K562 (cell line): ENCODE data around the gene CFAP251. TPM values are rescaled to one million over a fixed set of nuclear protein-coding genes. Genes with fewer than 3 reads are reported as not detected.

Source experiments
- ARHGAP35 ChIP-seq: fragments of 450-650 bp; IDR thresholded peaks from 2 replicates; pipeline ENCODE4 v1.6.1; 2018; ENCODE audit not compliant: partially characterized antibody
- ARID4B ChIP-seq: sonication (generic); formaldehyde crosslinking; IDR thresholded peaks from 2 replicates; pipeline ENCODE4 v1.8.0; 2022; ENCODE audit warnings: mild to moderate bottlenecking, missing genetic modification reagents
- CXXC5 ChIP-seq: fragments of 250-450 bp; sonication (Bioruptor Pico); IDR thresholded peaks from 2 replicates; pipeline ENCODE4 v1.8.0; 2022; ENCODE audit warnings: inconsistent platforms, mild to moderate bottlenecking, moderate library complexity
- MTF1 ChIP-seq: fragments of 250-450 bp; sonication (Bioruptor Pico); IDR thresholded peaks from 2 replicates; pipeline ENCODE4 v1.9.0; 2021; ENCODE audit warnings: moderate library complexity, mild to moderate bottlenecking, inconsistent platforms, borderline replicate concordance
- PHB ChIP-seq: fragments of 250-450 bp; sonication (Bioruptor Pico); IDR thresholded peaks from 2 replicates; pipeline ENCODE4 v1.5.0; 2021
- POLR2G ChIP-seq: fragments of 200-400 bp; formaldehyde crosslinking; IDR thresholded peaks from 2 replicates; pipeline ENCODE4 v1.6.1; 2017; ENCODE audit warnings: low read depth, mild to moderate bottlenecking, antibody characterized with exemption, low read length, moderate library complexity
- SNIP1 ChIP-seq: fragments of 450-650 bp; IDR thresholded peaks from 2 replicates; pipeline ENCODE4 v1.7.1; 2017; ENCODE audit warnings: low read depth, mild to moderate bottlenecking
- TCF15 ChIP-seq: fragments of 250-450 bp; sonication (Bioruptor Pico); IDR thresholded peaks from 2 replicates; pipeline ENCODE4 v1.8.0; 2022; ENCODE audit warnings: moderate library complexity, mild to moderate bottlenecking, inconsistent platforms
- TCF7L2 ChIP-seq: fragments of 150-350 bp; IDR thresholded peaks from 2 replicates; pipeline ENCODE4 v1.6.1; 2016; ENCODE audit warnings: low read depth, mild to moderate bottlenecking, low read length, moderate library complexity
- YY1 ChIP-seq, 3 experiments: IDR thresholded peaks; 2 replicates each; pipeline ENCODE4 v1.6.1; 2011; ENCODE audit warnings: low read length in 2 of 3, mild to moderate bottlenecking in 2 of 3, moderate library complexity in 2 of 3, borderline replicate concordance in 1 of 3, control low read depth in 1 of 3, low read depth in 1 of 3; ENCODE audit not compliant: insufficient read depth in 3 of 3, insufficient replicate concordance in 2 of 3, control insufficient read depth in 1 of 3, insufficient read length in 1 of 3; ENCODE audit errors: extremely low read depth in 1 of 3
- ZNF124 ChIP-seq: sonication (generic); formaldehyde crosslinking; IDR thresholded peaks from 2 replicates; pipeline ENCODE4 v1.8.1; 2022; ENCODE audit warnings: missing genetic modification reagents
- polyA plus RNA-seq, 8 experiments: library from polyadenylated mRNA; depleted of rRNA in 4 of 8; stranded (reverse) in 5 of 8; unstranded in 3 of 8; fragments of >200 nt; fragmentation: Nextera tagmentation in 2 of 8; fragmentation: Illumina TruSeq in 1 of 8; extraction: Ambion mirVana in 2 of 8; extraction: Trizol in 1 of 8; gene quantifications; 2 replicates each; pipeline versions ENCODE4 v1.2.1 to v1.2.3, GENCODE V29; 2011 to 2014; ENCODE audit warnings: inconsistent platforms in 1 of 8, missing spikeins in 1 of 8
- total RNA-seq, 7 experiments: library from RNA; depleted of rRNA in 6 of 7; stranded (reverse); fragments of >200 nt in 6 of 7; fragmentation: Illumina TruSeq in 2 of 7; extraction: Trizol in 2 of 7; gene quantifications; 2 replicates each; pipeline versions ENCODE4 v1.2.1 to v1.2.3, GENCODE V29; 2011 to 2021; ENCODE audit warnings: low replicate concordance in 1 of 7
- TF ChIP-seq, protein P1 (sequence below): IDR thresholded peaks from 2 replicates; pipeline ENCODE4 v1.6.1; 2011; ENCODE audit warnings: borderline replicate concordance, low read depth, mild to moderate bottlenecking, moderate library complexity, low read length; ENCODE audit not compliant: insufficient read depth, poor library complexity, severe bottlenecking
- TF ChIP-seq, protein P2 (sequence below): fragments of 150-350 bp; conservative IDR thresholded peaks from 2 replicates; pipeline ENCODE4 v1.6.1; 2014; ENCODE audit warnings: low read length
- TF ChIP-seq, protein P3 (sequence below): fragments of 250-450 bp; sonication (Bioruptor Pico); IDR thresholded peaks from 2 replicates; pipeline ENCODE4 v1.5.0; 2021

The CFAP251 gene
- total and polyA plus RNA-seq, 9 of the 15 experiments (the other 6 are each of a cell fraction or from before 2014, with no cell fraction given) = 16.6 to 31.0 (median 19.1) TPM

DNA sequence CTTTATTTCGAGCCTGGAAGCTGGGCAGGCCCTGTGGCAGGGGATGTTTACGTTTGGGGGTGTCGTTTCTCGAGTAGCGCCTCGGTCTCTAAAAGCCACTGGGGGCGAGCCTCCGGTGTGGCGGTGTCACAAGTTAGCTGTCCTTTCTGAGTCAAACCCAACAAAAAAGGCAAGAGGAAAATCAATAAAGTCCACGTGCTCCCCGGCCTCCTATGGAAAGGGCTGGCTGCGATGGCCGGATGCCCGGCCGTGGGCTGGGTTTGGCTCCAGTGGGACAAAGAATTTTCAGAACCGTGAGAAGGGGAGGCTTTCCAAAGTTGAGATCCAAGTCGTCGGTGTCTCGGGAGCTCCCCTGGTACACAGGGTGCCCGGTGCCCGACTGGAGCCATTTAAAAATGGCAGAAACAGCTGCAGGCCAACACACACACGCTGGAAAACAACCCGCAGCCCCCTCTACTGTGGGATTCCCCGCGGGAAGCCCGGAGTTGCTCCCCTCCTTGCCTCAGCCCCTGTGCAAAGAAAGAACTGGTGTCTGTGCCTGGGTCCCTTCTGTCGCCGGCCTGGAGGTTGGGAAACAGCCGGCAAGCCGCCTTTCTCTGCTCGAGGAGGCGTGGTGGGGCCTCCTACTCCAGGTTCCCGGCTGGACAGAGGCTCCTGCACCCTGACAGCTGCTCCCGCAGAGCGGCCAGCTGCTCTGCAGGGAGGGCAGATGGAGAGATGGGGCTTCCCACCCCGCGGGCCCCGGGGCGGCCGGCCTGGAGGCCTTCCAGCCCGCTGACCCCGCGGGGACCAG is 105.1 kb downstream of the CFAP251 start (continued):
- peak in 2 of 3 experiments; percentile 62 to 86 for TF ChIP-seq YY1 (IDR thresholded peaks at IDR 0.05; ENCODE audit: borderline replicate concordance in 1 of 3, control insufficient read depth in 1 of 3, extremely low read depth in 1 of 3, insufficient read depth in 3 of 3, insufficient read length in 1 of 3, insufficient replicate concordance in 2 of 3, low read depth in 1 of 3, low read length in 2 of 3)
- TF ChIP-seq, protein P1, sequence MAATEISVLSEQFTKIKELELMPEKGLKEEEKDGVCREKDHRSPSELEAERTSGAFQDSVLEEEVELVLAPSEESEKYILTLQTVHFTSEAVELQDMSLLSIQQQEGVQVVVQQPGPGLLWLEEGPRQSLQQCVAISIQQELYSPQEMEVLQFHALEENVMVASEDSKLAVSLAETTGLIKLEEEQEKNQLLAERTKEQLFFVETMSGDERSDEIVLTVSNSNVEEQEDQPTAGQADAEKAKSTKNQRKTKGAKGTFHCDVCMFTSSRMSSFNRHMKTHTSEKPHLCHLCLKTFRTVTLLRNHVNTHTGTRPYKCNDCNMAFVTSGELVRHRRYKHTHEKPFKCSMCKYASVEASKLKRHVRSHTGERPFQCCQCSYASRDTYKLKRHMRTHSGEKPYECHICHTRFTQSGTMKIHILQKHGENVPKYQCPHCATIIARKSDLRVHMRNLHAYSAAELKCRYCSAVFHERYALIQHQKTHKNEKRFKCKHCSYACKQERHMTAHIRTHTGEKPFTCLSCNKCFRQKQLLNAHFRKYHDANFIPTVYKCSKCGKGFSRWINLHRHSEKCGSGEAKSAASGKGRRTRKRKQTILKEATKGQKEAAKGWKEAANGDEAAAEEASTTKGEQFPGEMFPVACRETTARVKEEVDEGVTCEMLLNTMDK = no peak
- TF ChIP-seq MTF1 (CRISPR knock-in tag) = no peak
- no peak for TF ChIP-seq ARHGAP35
- TF ChIP-seq PHB (CRISPR knock-in tag) = no peak
- no peak for TF ChIP-seq CXXC5
- TF ChIP-seq TCF7L2 = no peak
- TF ChIP-seq, protein P2, sequence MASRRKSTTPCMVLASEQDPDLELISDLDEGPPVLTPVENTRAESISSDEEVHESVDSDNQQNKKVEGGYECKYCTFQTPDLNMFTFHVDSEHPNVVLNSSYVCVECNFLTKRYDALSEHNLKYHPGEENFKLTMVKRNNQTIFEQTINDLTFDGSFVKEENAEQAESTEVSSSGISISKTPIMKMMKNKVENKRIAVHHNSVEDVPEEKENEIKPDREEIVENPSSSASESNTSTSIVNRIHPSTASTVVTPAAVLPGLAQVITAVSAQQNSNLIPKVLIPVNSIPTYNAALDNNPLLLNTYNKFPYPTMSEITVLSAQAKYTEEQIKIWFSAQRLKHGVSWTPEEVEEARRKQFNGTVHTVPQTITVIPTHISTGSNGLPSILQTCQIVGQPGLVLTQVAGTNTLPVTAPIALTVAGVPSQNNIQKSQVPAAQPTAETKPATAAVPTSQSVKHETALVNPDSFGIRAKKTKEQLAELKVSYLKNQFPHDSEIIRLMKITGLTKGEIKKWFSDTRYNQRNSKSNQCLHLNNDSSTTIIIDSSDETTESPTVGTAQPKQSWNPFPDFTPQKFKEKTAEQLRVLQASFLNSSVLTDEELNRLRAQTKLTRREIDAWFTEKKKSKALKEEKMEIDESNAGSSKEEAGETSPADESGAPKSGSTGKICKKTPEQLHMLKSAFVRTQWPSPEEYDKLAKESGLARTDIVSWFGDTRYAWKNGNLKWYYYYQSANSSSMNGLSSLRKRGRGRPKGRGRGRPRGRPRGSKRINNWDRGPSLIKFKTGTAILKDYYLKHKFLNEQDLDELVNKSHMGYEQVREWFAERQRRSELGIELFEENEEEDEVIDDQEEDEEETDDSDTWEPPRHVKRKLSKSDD = no peak
- TF ChIP-seq TCF15 (CRISPR knock-in tag) = no peak
- TF ChIP-seq ZNF124 (CRISPR knock-in tag) = no peak
- TF ChIP-seq SNIP1 = no peak
- TF ChIP-seq ARID4B (CRISPR knock-in tag) = 0 out of 2 replicates have a peak, but pooled peaks have one; percentile 72
- TF ChIP-seq, protein P3, sequence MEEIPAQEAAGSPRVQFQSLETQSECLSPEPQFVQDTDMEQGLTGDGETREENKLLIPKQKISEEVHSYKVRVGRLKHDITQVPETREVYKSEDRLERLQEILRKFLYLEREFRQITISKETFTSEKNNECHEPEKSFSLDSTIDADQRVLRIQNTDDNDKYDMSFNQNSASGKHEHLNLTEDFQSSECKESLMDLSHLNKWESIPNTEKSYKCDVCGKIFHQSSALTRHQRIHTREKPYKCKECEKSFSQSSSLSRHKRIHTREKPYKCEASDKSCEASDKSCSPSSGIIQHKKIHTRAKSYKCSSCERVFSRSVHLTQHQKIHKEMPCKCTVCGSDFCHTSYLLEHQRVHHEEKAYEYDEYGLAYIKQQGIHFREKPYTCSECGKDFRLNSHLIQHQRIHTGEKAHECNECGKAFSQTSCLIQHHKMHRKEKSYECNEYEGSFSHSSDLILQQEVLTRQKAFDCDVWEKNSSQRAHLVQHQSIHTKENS (CRISPR knock-in tag) = no peak
- peak; percentile 61 for TF ChIP-seq POLR2G
